GM18517 (cell line): Measurements from ENCODE around the gene ASPG.

Experiments used
- ATAC-seq: cut with Tn5 transposase; IDR thresholded peaks from one replicate; pipeline ENCODE4 v1.9.1; 2021; ENCODE audit warnings: mild to moderate bottlenecking, moderate library complexity; ENCODE audit not compliant: unreplicated experiment

Gene ASPG

DNA sequence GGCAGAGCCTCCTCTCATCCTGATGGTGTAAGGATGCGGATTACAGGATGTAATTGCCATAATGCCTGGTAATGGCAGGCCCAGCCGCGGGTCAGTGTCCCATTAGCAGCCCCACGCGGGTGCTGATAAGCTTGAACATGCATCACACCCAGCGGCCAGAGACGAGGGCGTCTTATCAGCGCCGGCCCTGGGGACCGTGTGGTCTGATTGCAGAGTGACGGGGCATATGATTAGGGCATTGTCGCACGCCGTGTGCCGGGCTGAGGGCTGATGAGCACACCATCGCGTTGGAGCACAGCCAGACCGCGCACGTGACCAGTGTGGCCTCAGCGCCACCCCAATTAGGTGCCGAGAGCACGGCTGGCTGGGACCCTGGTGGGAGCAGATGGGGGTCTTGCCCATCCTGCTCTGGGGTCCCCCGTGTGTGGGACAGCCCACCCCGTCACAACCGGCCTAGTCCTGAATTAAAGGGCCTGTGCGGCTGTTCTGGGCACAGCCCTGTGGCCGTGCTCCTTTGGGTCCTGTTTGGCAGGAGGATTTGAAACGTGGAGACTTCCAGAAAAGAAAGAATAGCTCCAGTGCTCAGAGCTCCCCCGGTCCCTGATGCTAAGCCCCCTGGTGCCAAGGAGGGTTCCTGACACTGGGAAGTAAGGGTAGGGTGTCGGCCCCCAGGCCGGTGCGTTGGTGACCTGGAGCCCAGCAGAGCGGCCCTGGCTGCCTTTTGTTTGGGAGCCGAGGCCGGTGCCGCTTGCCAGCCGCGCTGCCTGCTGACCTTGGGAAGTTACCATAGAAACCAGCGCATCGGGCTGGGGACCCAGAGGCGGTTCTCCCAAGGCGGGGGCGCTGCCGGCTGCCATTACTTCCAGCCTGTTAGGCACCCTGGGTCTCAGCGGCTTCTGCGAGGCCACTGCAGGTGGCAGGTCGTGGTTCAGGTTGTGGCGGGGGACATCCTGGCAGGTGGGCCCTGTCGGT lies 73.6 kb downstream of the ASPG start:
- ATAC-seq = no peak

DNA sequence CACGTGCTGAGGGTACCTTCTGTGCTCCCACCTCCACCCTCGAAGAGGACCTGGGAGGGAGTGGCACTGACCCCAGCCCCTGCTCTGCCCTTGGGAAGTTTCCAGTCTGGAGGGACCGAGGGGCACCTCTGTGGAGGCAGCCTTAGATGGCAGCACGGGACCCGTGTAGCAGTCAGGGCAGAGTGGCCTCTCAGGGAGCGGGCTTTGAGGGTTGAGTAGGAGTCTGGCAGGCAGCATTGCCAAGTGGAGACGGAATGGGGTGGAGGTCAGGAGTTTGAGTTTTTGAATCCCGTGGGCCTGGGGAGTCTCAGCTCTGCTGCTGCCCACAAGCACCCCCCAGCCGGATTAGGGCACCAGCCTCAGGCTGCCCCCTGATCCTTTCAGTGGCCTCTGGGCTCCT lies 74.5 kb downstream of the ASPG start:
- ATAC-seq = no peak

GRCh38 chr14:104161602-104162367 lies 76.3 kb downstream of the ASPG start:
- ATAC-seq = no peak

DNA sequence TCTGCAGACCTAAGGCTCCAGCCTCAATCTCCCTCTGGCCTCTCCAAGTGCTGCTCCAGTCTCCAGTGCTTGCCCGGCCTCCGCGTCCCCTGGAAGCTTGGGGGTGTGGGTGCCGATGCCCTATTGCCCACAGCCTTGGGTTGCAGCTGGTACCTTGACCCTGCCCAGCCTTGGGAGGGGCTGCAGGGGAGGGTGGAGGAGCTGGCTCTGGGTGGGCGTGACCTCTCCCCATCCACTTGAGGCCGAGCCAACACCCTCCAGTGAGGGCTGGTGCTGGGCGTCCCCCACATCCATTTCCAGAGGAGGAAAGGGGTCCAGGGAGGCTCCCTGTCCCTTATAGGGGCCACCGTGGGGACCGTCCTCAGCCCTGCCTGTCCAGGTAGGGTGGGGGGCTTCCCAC lies 77.0 kb downstream of the ASPG start:
- ATAC-seq = no peak

DNA sequence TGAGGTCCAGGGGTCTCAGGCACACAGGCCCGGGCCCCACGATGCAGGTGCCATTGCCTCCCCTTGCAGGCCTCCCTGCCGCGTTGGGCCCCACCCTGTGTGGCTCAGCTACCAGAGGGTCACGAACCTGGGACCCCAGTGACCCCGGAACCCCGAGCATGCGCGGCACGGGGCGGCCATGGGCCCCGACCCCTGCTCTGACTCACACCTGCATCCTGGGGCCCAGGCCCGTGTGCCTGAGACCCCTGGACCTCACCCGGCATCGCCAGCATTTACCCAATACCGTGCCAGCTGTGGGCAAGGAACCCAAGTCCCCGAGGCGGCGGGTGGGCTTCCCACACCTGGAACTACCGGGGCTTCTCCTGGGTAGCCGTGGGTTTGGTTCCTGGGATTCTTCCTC lies 78.0 kb downstream of the ASPG start:
- no peak for ATAC-seq

GRCh38 chr14:104164041-104164440 lies 78.5 kb downstream of the ASPG start:
- ATAC-seq = no peak

- no peak for ATAC-seq
Measured at GRCh38 chr14:104164512-104164911, 79.0 kb downstream of the ASPG start.
